HG03135 (cell line): ENCODE data around the gene PCA3.
"Not testable (repeated sequence)": the region's sequence is repeated elsewhere in the genome, so short reads cannot be mapped to it uniquely, and the experiment has no call there.

ENCODE experiments used
- ATAC-seq: cut with Tn5 transposase; IDR thresholded peaks from one replicate; pipeline ENCODE4 v1.9.1; 2021; ENCODE audit warnings: mild to moderate bottlenecking, moderate library complexity; ENCODE audit not compliant: unreplicated experiment

PCA3 gene

GRCh38 chr9:76764138-76764537 lies at the start of gene PCA3:
PCA3 (plus strand) TSS chr9:76764438.
- no peak for ATAC-seq

DNA sequence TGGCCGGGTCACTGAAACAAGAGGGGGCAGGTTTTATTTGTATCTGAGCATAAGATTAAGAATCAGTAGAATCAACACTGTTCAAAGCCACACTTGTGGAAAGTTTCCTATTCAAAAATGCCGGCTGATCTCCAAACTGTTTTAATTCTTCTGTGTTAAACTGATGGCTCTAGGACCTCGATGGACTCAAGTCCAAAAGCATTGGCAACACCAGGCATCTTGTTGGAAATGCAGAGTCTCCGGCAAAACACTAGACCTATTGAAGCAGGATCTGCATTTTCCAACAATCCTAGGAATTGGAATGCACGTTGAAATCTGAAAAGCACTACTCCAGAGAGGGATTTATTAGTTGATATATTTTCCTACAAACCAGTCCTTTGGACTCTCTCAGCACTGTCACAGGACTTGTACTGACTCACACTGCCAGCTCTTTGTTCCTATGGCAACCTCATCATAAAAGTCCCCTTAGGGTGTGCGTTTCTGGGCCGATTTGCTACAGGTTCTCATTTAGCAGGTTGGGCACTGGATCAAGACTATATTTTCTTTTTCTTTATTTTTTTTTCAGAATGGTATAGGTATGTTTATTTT lies 48.1 kb upstream of the PCA3 start:
- no peak for ATAC-seq

- ATAC-seq = no peak
These were observed 47.1 kb upstream of the PCA3 start for GRCh38 chr9:76717176-76717575.

GRCh38 chr9:76717613-76718012 lies 46.6 kb upstream of the PCA3 start:
- ATAC-seq = no peak

DNA sequence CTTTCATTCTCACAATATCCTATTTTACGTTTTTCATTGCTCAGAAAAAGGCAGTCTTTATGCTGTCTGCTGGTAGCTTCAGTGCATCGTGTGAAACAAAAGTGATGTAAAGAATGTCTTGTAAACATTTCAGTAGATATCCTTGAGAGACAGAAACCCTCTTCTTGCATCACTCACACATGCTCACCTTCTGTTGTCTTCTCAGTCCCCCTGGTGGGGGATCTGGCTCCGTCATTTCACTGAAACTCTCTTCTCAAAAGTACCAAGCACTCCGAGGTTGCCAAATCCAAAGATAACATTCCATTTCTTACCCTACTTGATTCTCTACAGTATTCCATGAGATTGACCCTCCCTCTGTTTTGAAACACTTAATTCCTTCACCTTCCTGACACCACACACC lies 46.1 kb upstream of the PCA3 start:
- no peak for ATAC-seq

GRCh38 chr9:76720245-76720644 lies 44.0 kb upstream of the PCA3 start:
- ATAC-seq = no peak

GRCh38 chr9:76725011-76725546 lies 39.2 kb upstream of the PCA3 start:
- ATAC-seq = no peak

GRCh38 chr9:76725885-76726284 lies 38.4 kb upstream of the PCA3 start:
- ATAC-seq = no peak

DNA sequence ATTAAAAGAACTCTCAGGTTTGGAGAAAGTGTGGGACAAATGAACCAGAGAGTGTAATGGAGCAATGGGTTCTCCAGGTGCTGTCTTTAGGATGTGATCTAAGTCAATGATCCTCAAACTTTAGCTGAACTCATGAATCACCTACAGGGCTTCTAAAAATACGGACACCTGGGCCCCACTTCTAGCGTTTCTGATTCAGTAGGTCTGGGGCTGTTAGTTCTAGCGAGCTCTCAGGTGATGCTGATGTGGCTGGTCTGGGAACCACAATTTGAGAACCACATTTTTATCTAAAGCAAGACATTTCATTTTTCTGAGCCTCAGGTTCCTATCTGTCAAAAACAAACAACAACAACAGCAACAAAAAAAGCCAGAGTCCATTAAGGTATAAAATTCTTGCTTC lies 35.1 kb upstream of the PCA3 start:
- ATAC-seq = no peak

GRCh38 chr9:76729980-76730737 lies 34.1 kb upstream of the PCA3 start:
- no peak for ATAC-seq

- ATAC-seq = no peak
These were observed 33.4 kb upstream of the PCA3 start for GRCh38 chr9:76730801-76731200.

DNA sequence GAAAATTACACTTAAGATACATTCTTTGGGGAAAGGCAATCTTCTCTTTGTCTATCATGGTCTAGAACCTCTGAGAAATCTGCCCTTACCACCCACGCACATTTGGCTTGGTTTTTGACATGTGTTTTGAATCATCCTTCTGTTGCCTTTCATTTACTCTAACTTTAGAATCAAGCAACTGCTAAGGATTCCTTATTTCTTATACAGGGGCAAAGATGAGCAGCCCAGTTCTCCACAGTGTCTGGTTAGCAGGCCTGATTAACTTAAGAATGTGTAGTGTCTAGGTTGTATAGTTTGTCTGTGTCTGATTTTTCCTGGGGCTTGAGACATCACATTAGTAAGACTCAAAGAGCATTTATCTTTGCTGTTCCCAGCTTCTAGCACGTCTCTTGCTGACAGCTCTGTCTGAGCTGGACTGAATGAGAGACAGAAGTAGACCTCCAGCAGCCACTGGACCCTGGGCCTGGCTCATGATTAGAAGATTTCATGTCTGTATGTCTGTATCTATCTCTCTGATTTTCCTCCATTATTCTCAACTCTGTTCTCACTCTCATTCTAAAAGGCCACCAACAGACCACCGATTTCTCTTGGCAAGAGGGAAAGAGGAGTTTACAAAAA lies 31.8 kb upstream of the PCA3 start:
- ATAC-seq = no peak

- ATAC-seq = no peak
These were observed 31.1 kb upstream of the PCA3 start for GRCh38 chr9:76733096-76733495.

GRCh38 chr9:76734716-76735115 lies 29.5 kb upstream of the PCA3 start:
- no peak for ATAC-seq

GRCh38 chr9:76737154-76737902 lies 26.9 kb upstream of the PCA3 start:
- no peak for ATAC-seq

GRCh38 chr9:76738402-76738801 lies 25.8 kb upstream of the PCA3 start:
- no peak for ATAC-seq

DNA sequence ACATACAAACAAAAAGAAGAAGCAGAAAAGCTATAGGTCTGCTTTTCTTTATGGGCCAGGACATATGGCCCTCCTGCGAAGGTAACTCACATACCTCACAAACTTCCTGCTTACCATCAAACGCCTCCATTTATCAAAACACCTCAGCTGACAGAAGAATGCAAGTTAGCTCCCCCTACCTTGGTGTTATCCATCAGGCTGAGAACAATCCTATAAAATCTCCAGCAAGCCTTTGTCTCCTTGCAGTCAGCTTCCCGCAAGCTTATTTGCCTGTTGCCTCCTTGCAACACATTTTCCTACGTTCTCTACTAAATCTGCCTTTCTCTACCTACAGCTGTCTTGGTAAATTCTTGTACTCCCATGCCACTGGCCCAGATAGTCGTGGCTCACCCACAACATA lies 22.7 kb upstream of the PCA3 start:
- ATAC-seq = no peak

GRCh38 chr9:76742890-76743289 lies 21.3 kb upstream of the PCA3 start:
- ATAC-seq = not testable (repeated sequence)

DNA sequence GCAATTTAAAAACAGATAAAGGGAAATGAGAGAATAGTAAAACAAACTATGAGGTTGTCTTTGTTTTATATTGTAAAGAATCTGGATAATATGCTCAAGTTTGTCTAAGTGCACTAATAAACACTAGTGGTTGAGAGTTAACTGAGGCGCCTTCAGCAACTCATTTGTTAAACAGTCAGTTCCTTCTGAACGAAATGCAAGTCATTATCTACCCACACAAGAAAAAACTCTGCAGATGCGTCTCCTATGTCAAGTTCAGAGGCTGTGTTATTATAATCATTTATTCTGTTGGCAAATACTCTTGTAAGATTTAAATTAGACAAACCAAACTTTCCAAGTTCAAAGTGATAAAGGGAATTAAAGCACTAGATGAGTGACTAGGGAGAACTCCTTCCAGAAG lies 20.3 kb upstream of the PCA3 start:
- ATAC-seq = no peak

DNA sequence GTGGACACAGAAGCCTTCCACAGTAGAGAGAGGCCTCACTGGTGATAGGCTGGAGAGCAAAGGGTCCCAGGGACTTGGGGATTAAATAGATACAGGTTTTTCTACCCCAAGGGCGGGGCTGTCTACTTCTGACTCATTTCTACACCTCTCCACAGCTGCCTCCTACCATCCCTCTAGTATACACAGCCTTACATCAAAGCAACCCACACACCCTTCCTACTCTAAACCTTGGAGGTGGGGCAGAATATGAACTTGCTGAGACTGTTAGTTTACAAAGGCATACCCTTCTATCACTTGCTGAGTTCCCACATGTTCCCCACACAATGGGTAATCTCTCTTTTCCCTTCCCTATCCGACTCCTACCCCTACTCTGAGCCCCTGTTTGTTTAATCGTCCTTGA lies 19.9 kb upstream of the PCA3 start:
- ATAC-seq = no peak

DNA sequence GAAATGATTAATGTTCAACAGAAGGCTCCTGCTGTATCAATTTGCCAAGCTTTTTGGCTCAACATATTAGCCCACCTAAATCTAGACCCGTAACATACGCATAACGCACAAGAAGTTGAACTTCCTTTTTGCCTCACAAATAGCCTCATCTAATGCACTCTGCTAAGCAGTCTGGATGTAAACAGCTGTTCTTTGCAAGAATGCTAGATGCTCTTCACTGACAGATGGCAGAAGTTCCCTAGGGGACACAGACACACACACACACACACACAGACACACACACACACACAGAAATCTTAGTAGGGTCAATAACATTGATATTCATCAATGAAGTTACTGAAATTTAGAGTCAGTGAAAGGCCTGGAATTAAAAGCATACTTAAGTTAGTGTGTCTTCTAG lies 13.2 kb upstream of the PCA3 start:
- no peak for ATAC-seq
